ENCODE results near the gene NAV2.

NAV2 gene

GRCh38 chr11:19845626-19846025 lies 133.0 kb downstream of the NAV2 start:
- no peak overlapping the region for H3K27ac Mint-ChIP-seq
- H3K9me3 Mint-ChIP-seq = no peaks in the 10 kb centered on the region
- no peak for ATAC-seq
- no peak for DNase-seq (ENCODE audit: low spot score in 2 of 2)
- H3K36me3 Mint-ChIP-seq = no peaks in the 10 kb centered on the region
- H3K4me3 Mint-ChIP-seq = no peak overlapping the region
- H3K4me1 Mint-ChIP-seq = no peaks in the 10 kb centered on the region

GRCh38 chr11:19846654-19847305 lies 134.1 kb downstream of the NAV2 start:
- no peak for ATAC-seq
- no peak for DNase-seq (ENCODE audit: low spot score in 2 of 2)
- Mint-ChIP-seq H3K4me3 (no peak overlapping the region), H3K9me3 (no peaks in the 10 kb centered on the region), H3K4me1 (no peaks in the 10 kb centered on the region), H3K27ac (no peak overlapping the region), H3K36me3 (no peaks in the 10 kb centered on the region)

GRCh38 chr11:19848219-19848618 lies 135.6 kb downstream of the NAV2 start:
- H3K4me3 Mint-ChIP-seq = no peak overlapping the region
- no peak for ATAC-seq
- H3K36me3 Mint-ChIP-seq = no peaks in the 10 kb centered on the region
- DNase-seq (ENCODE audit: low spot score in 2 of 2) = no peak
- H3K9me3 Mint-ChIP-seq = no peaks in the 10 kb centered on the region
- no peaks in the 10 kb centered on the region for H3K4me1 Mint-ChIP-seq
- H3K27ac Mint-ChIP-seq = no peak overlapping the region

GRCh38 chr11:19849107-19849789 lies 136.6 kb downstream of the NAV2 start:
- H3K4me3 Mint-ChIP-seq = no peak overlapping the region
- H3K27ac Mint-ChIP-seq = no peak overlapping the region
- no peak for ATAC-seq
- H3K9me3 Mint-ChIP-seq = no peaks in the 10 kb centered on the region
- no peaks in the 10 kb centered on the region for H3K36me3 Mint-ChIP-seq
- no peak for DNase-seq (ENCODE audit: low spot score in 2 of 2)
- H3K4me1 Mint-ChIP-seq = no peaks in the 10 kb centered on the region

- H3K36me3 Mint-ChIP-seq = no peaks in the 10 kb centered on the region
- no peak for ATAC-seq
- H3K4me1 Mint-ChIP-seq = no peaks in the 10 kb centered on the region
- H3K27ac Mint-ChIP-seq = no peak overlapping the region
- H3K9me3 Mint-ChIP-seq = no peaks in the 10 kb centered on the region
- DNase-seq (ENCODE audit: low spot score in 2 of 2) = no peak
- H3K4me3 Mint-ChIP-seq = no peak overlapping the region
These were observed 137.4 kb downstream of the NAV2 start for GRCh38 chr11:19849947-19850593.

GRCh38 chr11:19852288-19852687 lies 139.7 kb downstream of the NAV2 start:
- H3K4me1 Mint-ChIP-seq = no peaks in the 10 kb centered on the region
- no peaks in the 10 kb centered on the region for H3K9me3 Mint-ChIP-seq
- ATAC-seq (no peak), DNase-seq (ENCODE audit: low spot score in 2 of 2) (no peak)
- no peak overlapping the region for H3K27ac Mint-ChIP-seq
- H3K36me3 Mint-ChIP-seq = no peaks in the 10 kb centered on the region
- no peak overlapping the region for H3K4me3 Mint-ChIP-seq

GRCh38 chr11:19853016-19853415 lies 140.4 kb downstream of the NAV2 start:
- ATAC-seq (no peak), DNase-seq (ENCODE audit: low spot score in 2 of 2) (no peak)
- Mint-ChIP-seq H3K27ac (no peak overlapping the region), H3K4me1 (no peaks in the 10 kb centered on the region), H3K9me3 (no peaks in the 10 kb centered on the region), H3K4me3 (no peak overlapping the region), H3K36me3 (no peaks in the 10 kb centered on the region)

GRCh38 chr11:19853920-19854319 lies 141.3 kb downstream of the NAV2 start:
- no peak overlapping the region for H3K27ac Mint-ChIP-seq
- no peaks in the 10 kb centered on the region for H3K4me1 Mint-ChIP-seq
- DNase-seq (ENCODE audit: low spot score in 2 of 2) = no peak
- no peaks in the 10 kb centered on the region for H3K9me3 Mint-ChIP-seq
- H3K4me3 Mint-ChIP-seq = no peak overlapping the region
- no peaks in the 10 kb centered on the region for H3K36me3 Mint-ChIP-seq
- ATAC-seq = no peak

- H3K4me3 Mint-ChIP-seq = no peak overlapping the region
- no peaks in the 10 kb centered on the region for H3K9me3 Mint-ChIP-seq
- DNase-seq (ENCODE audit: low spot score in 2 of 2) (no peak), ATAC-seq (no peak)
- H3K4me1 Mint-ChIP-seq = no peaks in the 10 kb centered on the region
- H3K27ac Mint-ChIP-seq = no peak overlapping the region
- H3K36me3 Mint-ChIP-seq = no peaks in the 10 kb centered on the region
These were observed 148.5 kb downstream of the NAV2 start for GRCh38 chr11:19861171-19861570.

- Mint-ChIP-seq H3K36me3 (no peaks in the 10 kb centered on the region), H3K4me1 (no peaks in the 10 kb centered on the region), H3K4me3 (no peak overlapping the region), H3K27ac (no peak overlapping the region), H3K9me3 (no peaks in the 10 kb centered on the region)
- no peak for ATAC-seq
- no peak for DNase-seq (ENCODE audit: low spot score in 2 of 2)
These were observed 149.5 kb downstream of the NAV2 start for GRCh38 chr11:19862091-19862490.

GRCh38 chr11:19864141-19865140 lies 151.8 kb downstream of the NAV2 start:
- Mint-ChIP-seq H3K36me3 (no peaks in the 10 kb centered on the region), H3K4me3 (no peak overlapping the region), H3K9me3 (no peaks in the 10 kb centered on the region), H3K27ac (no peak overlapping the region), H3K4me1 (no peaks in the 10 kb centered on the region)
- ATAC-seq = no peak
- DNase-seq (ENCODE audit: low spot score in 2 of 2) = no peak

GRCh38 chr11:19866037-19866436 lies 153.4 kb downstream of the NAV2 start:
- H3K9me3 Mint-ChIP-seq = no peaks in the 10 kb centered on the region
- DNase-seq (ENCODE audit: low spot score in 2 of 2) = no peak
- no peaks in the 10 kb centered on the region for H3K36me3 Mint-ChIP-seq
- H3K4me3 Mint-ChIP-seq = no peak overlapping the region
- no peaks in the 10 kb centered on the region for H3K4me1 Mint-ChIP-seq
- no peak for ATAC-seq
- no peak overlapping the region for H3K27ac Mint-ChIP-seq

- no peak for ATAC-seq
- Mint-ChIP-seq H3K4me1 (no peaks in the 10 kb centered on the region), H3K9me3 (no peaks in the 10 kb centered on the region), H3K27ac (no peak overlapping the region), H3K4me3 (no peak overlapping the region), H3K36me3 (no peaks in the 10 kb centered on the region)
- no peak for DNase-seq (ENCODE audit: low spot score in 2 of 2)
These were observed 153.9 kb downstream of the NAV2 start for GRCh38 chr11:19866521-19866920.

- no peak for ATAC-seq
- H3K27ac Mint-ChIP-seq = no peak overlapping the region
- H3K4me1 Mint-ChIP-seq = no peaks in the 10 kb centered on the region
- H3K9me3 Mint-ChIP-seq = no peaks in the 10 kb centered on the region
- no peaks in the 10 kb centered on the region for H3K36me3 Mint-ChIP-seq
- no peak for DNase-seq (ENCODE audit: low spot score in 2 of 2)
- H3K4me3 Mint-ChIP-seq = no peak overlapping the region
These were observed 154.4 kb downstream of the NAV2 start for GRCh38 chr11:19867064-19867463.

GRCh38 chr11:19868281-19868821 lies 155.7 kb downstream of the NAV2 start:
- H3K27ac Mint-ChIP-seq = no peak overlapping the region
- no peaks in the 10 kb centered on the region for H3K9me3 Mint-ChIP-seq
- DNase-seq (ENCODE audit: low spot score in 2 of 2) = no peak
- no peak overlapping the region for H3K4me3 Mint-ChIP-seq
- ATAC-seq = no peak
- H3K36me3 Mint-ChIP-seq = no peaks in the 10 kb centered on the region
- H3K4me1 Mint-ChIP-seq = no peaks in the 10 kb centered on the region
